Measurements from ENCODE around the gene SYNGR3.

DNA sequence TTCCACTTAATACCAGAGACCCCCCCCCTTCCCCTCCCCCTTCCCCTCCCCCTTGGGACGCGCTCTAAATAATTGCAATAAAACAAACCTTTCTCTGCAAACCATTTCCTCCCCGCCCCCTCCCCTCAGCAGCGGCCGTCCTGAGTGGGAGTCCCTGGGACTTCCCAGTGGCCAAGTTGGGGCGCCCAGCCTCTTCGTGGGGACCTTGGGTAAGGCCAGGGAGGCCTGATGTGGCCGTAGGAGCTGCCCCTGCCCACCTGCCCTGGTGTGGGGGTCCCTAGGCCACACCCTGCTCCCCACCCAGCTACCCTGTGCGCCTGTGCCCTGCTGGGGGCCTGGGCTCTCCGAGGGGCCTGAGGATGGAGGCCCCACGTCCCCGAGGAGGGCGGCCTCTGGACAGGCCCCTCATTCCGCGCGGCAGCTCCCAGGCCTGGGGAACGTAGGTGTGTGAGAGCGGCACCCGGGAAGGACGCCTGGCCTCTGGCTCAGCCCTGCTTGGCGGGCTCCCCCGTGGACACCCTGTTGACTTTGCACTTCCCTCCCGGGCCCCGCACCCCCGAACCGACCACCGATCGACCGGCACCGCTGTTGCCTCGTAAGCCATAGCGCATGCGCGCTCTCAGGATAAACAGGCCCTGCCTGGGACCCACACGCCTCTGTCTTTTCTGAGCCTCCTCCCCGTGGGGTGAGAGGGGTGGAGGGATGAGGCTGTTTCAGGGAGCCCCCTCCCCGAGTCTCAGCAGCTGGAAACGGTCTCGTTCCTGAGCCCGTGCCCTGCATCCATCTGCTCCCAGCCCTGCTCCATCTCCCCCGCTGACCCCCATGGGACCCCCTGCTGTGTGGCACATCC is 48.8 kb downstream of the SYNGR3 start:
- TF ChIP-seq EZH2 (IDR thresholded peaks at IDR 0.05; ENCODE audit: borderline replicate concordance, insufficient read depth, low read length, poor library complexity, severe bottlenecking) (no peak), CTCF (IDR thresholded peaks at IDR 0.05; ENCODE audit: poor library complexity, severe bottlenecking) (no peak), MXI1 (conservative IDR thresholded peaks at IDR 0.05; ENCODE audit: poor library complexity, severe bottlenecking) (no peak), RAD21 (conservative IDR thresholded peaks at IDR 0.05) (no peak), EP300 (conservative IDR thresholded peaks at IDR 0.05; ENCODE audit: poor library complexity, severe bottlenecking) (no peak)
